Neutrophil (primary cell): ENCODE data around the gene USP49.

ENCODE experiments used
- H3K27ac ChIP-seq: fragments of 200-600 bp; sonication (generic); 2 replicates; pipeline ENCODE4 v1.5.1; 2016; ENCODE audit warnings: mild to moderate bottlenecking, moderate library complexity
- H3K27me3 ChIP-seq: fragments of 200-600 bp; sonication (generic); 2 replicates; pipeline ENCODE4 v1.6.0; 2016; ENCODE audit warnings: mild to moderate bottlenecking
- H3K36me3 ChIP-seq: fragments of 200-600 bp; sonication (generic); 2 replicates; pipeline ENCODE4 v1.5.1; 2017
- H3K4me1 ChIP-seq, 2 experiments: fragments of 200-600 bp in 1 of 2; sonication (generic) in 1 of 2; 1 replicate in 1 of 2; 2 replicates in 1 of 2; pipeline versions ENCODE4 v1.5.1 to v1.6.1; 2013 to 2016; ENCODE audit warnings: low read depth in 1 of 2, low read length in 1 of 2, mild to moderate bottlenecking in 1 of 2, moderate library complexity in 1 of 2; ENCODE audit not compliant: control insufficient read depth in 1 of 2, insufficient read depth in 1 of 2
- H3K4me3 ChIP-seq, 2 experiments: fragments of 200-600 bp in 1 of 2; sonication (generic) in 1 of 2; 1 replicate in 1 of 2; 2 replicates in 1 of 2; pipeline ENCODE4 v1.5.1; 2013 to 2016; ENCODE audit warnings: low read depth in 1 of 2, low read length in 1 of 2, mild to moderate bottlenecking in 1 of 2, moderate library complexity in 1 of 2
- H3K9me3 ChIP-seq: fragments of 200-600 bp; sonication (generic); 2 replicates; pipeline ENCODE4 v1.5.1; 2016
- TF ChIP-seq, protein P1 (sequence below): fragments of 200-600 bp; sonication (generic); IDR thresholded peaks from 2 replicates; pipeline ENCODE4 v1.5.1; 2016; ENCODE audit warnings: antibody characterized with exemption

Gene USP49

DNA sequence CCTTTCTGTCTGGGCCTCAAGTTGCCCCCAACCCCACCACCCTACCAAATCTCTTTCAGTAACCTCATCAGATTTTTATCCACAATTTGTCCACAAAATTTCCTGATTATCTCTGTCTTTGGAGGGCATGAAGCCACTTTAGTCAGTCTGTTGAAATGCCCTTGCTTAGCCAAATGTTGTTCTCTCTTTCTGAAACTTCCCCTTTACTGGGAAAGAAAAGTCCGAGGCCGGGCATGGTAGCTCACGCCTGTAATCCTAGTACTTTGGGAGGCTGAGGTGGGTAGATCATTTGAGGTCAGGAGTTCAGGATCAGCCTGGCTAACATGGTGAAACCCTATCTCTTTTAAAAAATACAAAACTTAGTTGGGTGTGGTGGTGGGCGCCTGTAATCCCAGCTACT lies 73.9 kb downstream of the USP49 start:
- H3K9me3 ChIP-seq = no peaks in the 10 kb centered on the region
- peaks cover 8 to 17% of the 10 kb centered on the region in 2 experiments for H3K4me1 ChIP-seq
- TF ChIP-seq, protein P1, sequence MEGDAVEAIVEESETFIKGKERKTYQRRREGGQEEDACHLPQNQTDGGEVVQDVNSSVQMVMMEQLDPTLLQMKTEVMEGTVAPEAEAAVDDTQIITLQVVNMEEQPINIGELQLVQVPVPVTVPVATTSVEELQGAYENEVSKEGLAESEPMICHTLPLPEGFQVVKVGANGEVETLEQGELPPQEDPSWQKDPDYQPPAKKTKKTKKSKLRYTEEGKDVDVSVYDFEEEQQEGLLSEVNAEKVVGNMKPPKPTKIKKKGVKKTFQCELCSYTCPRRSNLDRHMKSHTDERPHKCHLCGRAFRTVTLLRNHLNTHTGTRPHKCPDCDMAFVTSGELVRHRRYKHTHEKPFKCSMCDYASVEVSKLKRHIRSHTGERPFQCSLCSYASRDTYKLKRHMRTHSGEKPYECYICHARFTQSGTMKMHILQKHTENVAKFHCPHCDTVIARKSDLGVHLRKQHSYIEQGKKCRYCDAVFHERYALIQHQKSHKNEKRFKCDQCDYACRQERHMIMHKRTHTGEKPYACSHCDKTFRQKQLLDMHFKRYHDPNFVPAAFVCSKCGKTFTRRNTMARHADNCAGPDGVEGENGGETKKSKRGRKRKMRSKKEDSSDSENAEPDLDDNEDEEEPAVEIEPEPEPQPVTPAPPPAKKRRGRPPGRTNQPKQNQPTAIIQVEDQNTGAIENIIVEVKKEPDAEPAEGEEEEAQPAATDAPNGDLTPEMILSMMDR = no peak
- no peak overlapping the region for H3K4me3 ChIP-seq
- H3K27ac ChIP-seq = no peak overlapping the region
- no peaks in the 10 kb centered on the region for H3K27me3 ChIP-seq
- no peaks in the 10 kb centered on the region for H3K36me3 ChIP-seq

DNA sequence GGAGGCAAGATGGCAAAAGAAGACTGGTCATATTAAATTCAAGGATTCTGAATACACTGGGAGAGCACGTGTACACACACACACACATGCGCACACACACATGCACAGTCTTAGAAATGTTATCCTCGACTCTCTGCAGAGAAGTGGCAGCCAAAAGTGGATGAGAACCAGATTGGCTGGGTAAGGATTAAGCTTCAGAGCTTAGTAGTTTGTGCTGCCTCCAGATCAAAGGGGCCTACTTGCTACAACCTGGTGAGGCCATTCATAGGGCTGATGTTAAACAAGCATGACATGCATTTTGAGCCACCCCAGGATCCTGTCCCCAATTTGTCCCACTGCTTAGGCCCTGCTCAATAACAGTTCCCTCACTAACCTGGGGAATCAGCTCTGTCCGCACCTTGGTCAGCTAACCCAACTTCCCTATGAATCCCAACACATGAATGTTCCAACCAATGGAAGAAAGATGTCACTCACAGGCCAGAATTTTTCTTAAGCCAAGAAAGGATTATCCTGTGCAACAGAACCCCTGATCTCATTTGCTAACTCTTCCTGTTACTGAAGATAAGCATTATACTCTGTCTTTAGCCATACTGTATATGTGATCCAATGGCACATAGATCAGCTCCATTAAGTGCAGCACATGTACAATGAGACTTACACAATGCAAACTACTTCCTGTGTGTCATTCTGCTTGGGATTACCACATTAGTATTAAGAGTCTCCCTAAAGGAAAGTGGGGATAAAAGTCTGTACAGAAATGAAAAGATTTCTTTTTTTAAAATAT lies 76.7 kb downstream of the USP49 start:
- Histone ChIP-seq H3K27me3 (no peaks in the 10 kb centered on the region), H3K4me3 (no peak overlapping the region), H3K27ac (no peak overlapping the region), H3K9me3 (no peaks in the 10 kb centered on the region), H3K4me1 (peaks cover 8 to 17% of the 10 kb centered on the region in 2 experiments), H3K36me3 (no peaks in the 10 kb centered on the region)
- TF ChIP-seq, protein P1 = no peak

- TF ChIP-seq, protein P1 = no peak
- H3K4me1 ChIP-seq = peaks cover 8 to 12% of the 10 kb centered on the region in 2 experiments
- H3K9me3 ChIP-seq = no peaks in the 10 kb centered on the region
- H3K4me3 ChIP-seq = no peak overlapping the region
- no peaks in the 10 kb centered on the region for H3K36me3 ChIP-seq
- no peaks in the 10 kb centered on the region for H3K27me3 ChIP-seq
- no peak overlapping the region for H3K27ac ChIP-seq
Observed at GRCh38 chr6:41815587-41815986, 79.6 kb downstream of the USP49 start.

DNA sequence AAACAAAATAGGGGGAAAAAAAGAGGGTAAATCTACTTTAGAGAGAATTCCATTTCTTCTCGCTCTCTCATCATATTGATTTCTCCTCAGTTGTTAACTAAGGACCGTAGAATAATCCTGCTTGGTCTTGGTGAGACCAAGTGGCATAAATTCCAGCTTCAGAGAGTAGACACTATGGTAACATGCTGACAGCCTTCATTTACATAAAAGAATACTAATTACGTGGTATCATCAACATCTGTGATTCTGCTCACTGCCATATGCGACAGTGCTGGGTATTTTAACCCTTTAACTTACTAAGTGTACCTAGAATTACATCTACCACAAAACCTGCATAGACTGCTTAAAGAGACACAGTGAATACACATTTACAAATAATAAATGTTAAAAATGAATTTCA lies 80.5 kb downstream of the USP49 start:
- Histone ChIP-seq H3K4me3 (no peak overlapping the region), H3K27ac (no peak overlapping the region), H3K9me3 (no peaks in the 10 kb centered on the region), H3K36me3 (no peaks in the 10 kb centered on the region), H3K27me3 (no peaks in the 10 kb centered on the region), H3K4me1 (peaks cover 8 to 12% of the 10 kb centered on the region in 2 experiments)
- TF ChIP-seq, protein P1 = no peak

- TF ChIP-seq, protein P1 = no peak
Observed at GRCh38 chr6:41813956-41814355, 81.2 kb downstream of the USP49 start.

More at GRCh38 chr6:41813956-41814355, 81.2 kb downstream of the USP49 start:
- no peaks in the 10 kb centered on the region for H3K27me3 ChIP-seq
- no peaks in the 10 kb centered on the region for H3K9me3 ChIP-seq
- no peak overlapping the region for H3K4me3 ChIP-seq
- H3K4me1 ChIP-seq = peaks cover 7 to 8% of the 10 kb centered on the region in 2 experiments
- no peak overlapping the region for H3K27ac ChIP-seq
- H3K36me3 ChIP-seq = no peaks in the 10 kb centered on the region
